H9 (cell line): ENCODE data around the gene SPAG6. TPM values are rescaled to one million over a fixed set of nuclear protein-coding genes. Genes with fewer than 3 reads are reported as not detected.

Experiments
- DNase-seq: peaks from one replicate; pipeline ENCODE4 v3.0.0-alpha.2; 2017
- H2AFZ ChIP-seq: one replicate; pipeline ENCODE4 v1.6.1; 2013; ENCODE audit warnings: mild to moderate bottlenecking, low read length, control low read depth, moderate library complexity
- H2AK5ac ChIP-seq: 2 replicates; pipeline ENCODE4 v1.6.1; 2013; ENCODE audit warnings: low read length, control low read depth, mixed read lengths; ENCODE audit not compliant: insufficient read length
- H2BK120ac ChIP-seq: one replicate; pipeline ENCODE4 v1.6.1; 2013; ENCODE audit warnings: low read depth, mild to moderate bottlenecking, low read length, control low read depth, inconsistent platforms; ENCODE audit not compliant: poor library complexity, severe bottlenecking
- H2BK12ac ChIP-seq: 2 replicates; pipeline ENCODE4 v1.6.1; 2013; ENCODE audit warnings: low read length, control low read depth, mixed read lengths, low read depth; ENCODE audit not compliant: insufficient read length
- H2BK15ac ChIP-seq: 2 replicates; pipeline ENCODE4 v1.6.1; 2013; ENCODE audit warnings: low read depth, low read length, control low read depth
- H2BK20ac ChIP-seq: one replicate; pipeline ENCODE4 v1.6.1; 2013; ENCODE audit warnings: low read depth, mild to moderate bottlenecking, low read length, control low read depth, inconsistent platforms; ENCODE audit not compliant: poor library complexity, severe bottlenecking
- H2BK5ac ChIP-seq: 2 replicates; pipeline ENCODE4 v1.6.1; 2013; ENCODE audit warnings: low read length, control low read depth, mixed read lengths; ENCODE audit not compliant: insufficient read length
- H3K14ac ChIP-seq: 2 replicates; pipeline ENCODE4 v1.6.1; 2013; ENCODE audit warnings: low read length, control low read depth; ENCODE audit not compliant: insufficient read depth
- H3K18ac ChIP-seq: 2 replicates; pipeline ENCODE4 v1.6.1; 2013; ENCODE audit warnings: low read depth, mild to moderate bottlenecking, mixed read lengths, low read length, control low read depth; ENCODE audit not compliant: insufficient read length
- H3K23ac ChIP-seq: 2 replicates; pipeline ENCODE4 v1.6.1; 2013; ENCODE audit warnings: low read length, control low read depth, mixed read lengths, low read depth; ENCODE audit not compliant: insufficient read length
- H3K23me2 ChIP-seq: 2 replicates; pipeline ENCODE4 v1.6.1; 2013; ENCODE audit warnings: low read depth, mild to moderate bottlenecking, mixed read lengths, low read length, control low read depth; ENCODE audit not compliant: insufficient read length, poor library complexity, severe bottlenecking
- H3K27ac ChIP-seq: 2 replicates; pipeline ENCODE4 v1.5.1; 2013; ENCODE audit warnings: low read length, control low read depth, mixed read lengths, low read depth; ENCODE audit not compliant: insufficient read length
- H3K27me3 ChIP-seq: 2 replicates; pipeline ENCODE4 v1.6.1; 2013; ENCODE audit warnings: low read length, control low read depth, inconsistent platforms; ENCODE audit not compliant: insufficient read depth
- H3K4ac ChIP-seq: 2 replicates; pipeline ENCODE4 v1.6.1; 2013; ENCODE audit warnings: low read depth, mild to moderate bottlenecking, control low read depth, inconsistent platforms, low read length, moderate library complexity
- H3K4me1 ChIP-seq: 2 replicates; pipeline ENCODE4 v1.6.1; 2013; ENCODE audit warnings: low read length, control low read depth, inconsistent platforms; ENCODE audit not compliant: insufficient read depth
- H3K4me2 ChIP-seq: 2 replicates; pipeline ENCODE4 v1.6.1; 2013; ENCODE audit warnings: low read length, control low read depth, mixed read lengths; ENCODE audit not compliant: insufficient read length, insufficient read depth
- H3K56ac ChIP-seq: 2 replicates; pipeline ENCODE4 v1.6.1; 2013; ENCODE audit warnings: low read depth, mild to moderate bottlenecking, mixed read lengths, low read length, control low read depth; ENCODE audit not compliant: insufficient read length
- H3K79me1 ChIP-seq: 2 replicates; pipeline ENCODE4 v1.6.1; 2013; ENCODE audit warnings: low read depth, mild to moderate bottlenecking, moderate library complexity, low read length, control low read depth, inconsistent platforms; ENCODE audit not compliant: insufficient read depth, poor library complexity, severe bottlenecking
- H3K79me2 ChIP-seq: 2 replicates; pipeline ENCODE4 v1.6.1; 2013; ENCODE audit warnings: low read length, control low read depth, inconsistent platforms; ENCODE audit not compliant: insufficient read depth
- H3K9ac ChIP-seq: 2 replicates; pipeline ENCODE4 v1.6.1; 2013; ENCODE audit warnings: low read length, control low read depth, mixed read lengths; ENCODE audit not compliant: insufficient read length; ENCODE audit errors: extremely low read depth
- H3K9me3 ChIP-seq: one replicate; pipeline ENCODE4 v1.6.1; 2013; ENCODE audit warnings: low read depth, low read length, inconsistent platforms; ENCODE audit not compliant: control insufficient read depth
- H3T11ph ChIP-seq: one replicate; pipeline ENCODE4 v1.6.1; 2013; ENCODE audit warnings: mild to moderate bottlenecking, low read length, control low read depth, inconsistent platforms
- H4K20me1 ChIP-seq: one replicate; pipeline ENCODE4 v1.6.1; 2013; ENCODE audit not compliant: control insufficient read depth, insufficient read length, insufficient read depth
- H4K5ac ChIP-seq: 2 replicates; pipeline ENCODE4 v1.6.1; 2013; ENCODE audit warnings: low read depth, mild to moderate bottlenecking, mixed read lengths, low read length, control low read depth; ENCODE audit not compliant: insufficient read length
- H4K8ac ChIP-seq: replicated peaks from 2 replicates; pipeline ENCODE4 v1.6.1; 2013; ENCODE audit warnings: low read length, control low read depth, mixed read lengths, low read depth; ENCODE audit not compliant: insufficient read length
- H4K91ac ChIP-seq: 2 replicates; pipeline ENCODE4 v1.6.1; 2013; ENCODE audit warnings: low read depth, mild to moderate bottlenecking, moderate library complexity, mixed read lengths, low read length, control low read depth; ENCODE audit not compliant: insufficient read length
- H3K27ac Mint-ChIP-seq, 3 experiments: 2 replicates in 2 of 3; 3 replicates in 1 of 3; pipeline ENCODE4 v1.8.0; 2020 to 2021; ENCODE audit warnings: mixed read lengths in 3 of 3, mild to moderate bottlenecking in 1 of 3, moderate library complexity in 1 of 3
- H3K27me3 Mint-ChIP-seq: 2 replicates; pipeline ENCODE4 v1.8.0; 2021; ENCODE audit warnings: low read depth, mild to moderate bottlenecking, moderate library complexity, mixed read lengths
- H3K36me3 Mint-ChIP-seq, 3 experiments: 2 replicates in 2 of 3; 3 replicates in 1 of 3; pipeline ENCODE4 v1.8.0; 2020 to 2021; ENCODE audit warnings: low read depth in 3 of 3, mixed read lengths in 3 of 3; ENCODE audit not compliant: insufficient read depth in 1 of 3
- H3K4me1 Mint-ChIP-seq, 2 experiments: 2 replicates each; pipeline ENCODE4 v1.8.0; 2020; ENCODE audit warnings: mixed read lengths in 2 of 2
- H3K4me3 Mint-ChIP-seq, 2 experiments: 2 replicates in 1 of 2; 3 replicates in 1 of 2; pipeline ENCODE4 v1.8.0; 2020 to 2021; ENCODE audit warnings: mild to moderate bottlenecking in 2 of 2, mixed read lengths in 2 of 2, moderate library complexity in 1 of 2
- H3K9me3 Mint-ChIP-seq, 2 experiments: 2 replicates in 1 of 2; 3 replicates in 1 of 2; pipeline ENCODE4 v1.8.0; 2020; ENCODE audit warnings: mild to moderate bottlenecking in 2 of 2, mixed read lengths in 2 of 2, moderate library complexity in 1 of 2
- WGBS: extraction: QIAGEN DNeasy Blood & Tissue Kit; methylation state at CpG from one replicate; pipeline ENCODE4 v1.1.7; 2013; ENCODE audit warnings: missing lambda C conversion rate, low lambda C conversion rate, mixed read lengths; ENCODE audit not compliant: insufficient read length; ENCODE audit errors: extremely low coverage; 5-methylcytosine and 5-hydroxymethylcytosine counted together
- total RNA-seq: library from RNA; stranded (reverse); gene quantifications from 2 replicates; pipeline ENCODE4 v1.2.1, GENCODE V29; 2021
- TF ChIP-seq, protein P1 (sequence below): fragments of 200-600 bp; sonication (generic); conservative IDR thresholded peaks from 3 replicates; pipeline ENCODE4 v1.8.0; 2021; ENCODE audit warnings: antibody characterized with exemption, mild to moderate bottlenecking

The SPAG6 gene
- total RNA-seq, 1 experiment from 2014 or later = 0.24 TPM

DNA sequence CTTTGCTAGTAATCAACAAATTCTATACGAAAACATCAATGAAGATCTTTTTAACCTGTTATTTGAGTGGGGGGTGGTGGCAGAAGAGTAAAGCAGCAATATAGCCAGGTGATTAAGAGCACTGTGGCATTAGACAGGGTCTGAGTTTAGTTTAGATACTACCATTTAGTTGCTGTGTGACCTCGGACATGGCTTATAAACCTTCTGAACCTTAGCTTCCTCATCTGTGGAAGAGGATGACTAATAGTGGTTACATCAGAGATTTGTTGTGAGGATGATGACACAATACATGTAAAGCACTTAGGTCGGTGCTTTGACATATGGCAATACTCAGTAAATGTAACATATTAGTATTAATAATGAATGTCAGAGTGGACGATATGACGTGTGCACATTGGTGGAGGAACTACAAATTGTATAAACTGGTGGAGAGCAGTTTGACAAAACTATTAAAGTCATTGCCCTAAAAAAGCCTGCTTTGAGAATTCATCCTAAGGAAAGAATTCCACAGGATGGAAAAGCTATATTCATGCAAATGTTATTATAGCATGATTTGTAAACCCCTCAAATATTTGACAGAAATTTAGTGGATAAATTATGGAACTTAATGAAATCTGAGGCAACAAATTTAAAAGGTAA, 24.3 kb downstream of the SPAG6 start:
- Mint-ChIP-seq H3K36me3 (no peaks in the 10 kb centered on the region), H3K4me1 (no peaks in the 10 kb centered on the region)
- no peaks in the 10 kb centered on the region for H3K23me2 ChIP-seq

More for the DNA sequence above, 24.3 kb downstream of the SPAG6 start:
- H4K5ac ChIP-seq = no peak overlapping the region
- Mint-ChIP-seq H3K27ac (no peak overlapping the region), H3K4me3 (no peak overlapping the region), H3K27me3 (no peaks in the 10 kb centered on the region; the same call in 1 of the 2 replicates), H3K9me3 (no peaks in the 10 kb centered on the region)
- no peak overlapping the region for H2AK5ac ChIP-seq
- no peaks in the 10 kb centered on the region for H4K20me1 ChIP-seq
- TF ChIP-seq, protein P1, sequence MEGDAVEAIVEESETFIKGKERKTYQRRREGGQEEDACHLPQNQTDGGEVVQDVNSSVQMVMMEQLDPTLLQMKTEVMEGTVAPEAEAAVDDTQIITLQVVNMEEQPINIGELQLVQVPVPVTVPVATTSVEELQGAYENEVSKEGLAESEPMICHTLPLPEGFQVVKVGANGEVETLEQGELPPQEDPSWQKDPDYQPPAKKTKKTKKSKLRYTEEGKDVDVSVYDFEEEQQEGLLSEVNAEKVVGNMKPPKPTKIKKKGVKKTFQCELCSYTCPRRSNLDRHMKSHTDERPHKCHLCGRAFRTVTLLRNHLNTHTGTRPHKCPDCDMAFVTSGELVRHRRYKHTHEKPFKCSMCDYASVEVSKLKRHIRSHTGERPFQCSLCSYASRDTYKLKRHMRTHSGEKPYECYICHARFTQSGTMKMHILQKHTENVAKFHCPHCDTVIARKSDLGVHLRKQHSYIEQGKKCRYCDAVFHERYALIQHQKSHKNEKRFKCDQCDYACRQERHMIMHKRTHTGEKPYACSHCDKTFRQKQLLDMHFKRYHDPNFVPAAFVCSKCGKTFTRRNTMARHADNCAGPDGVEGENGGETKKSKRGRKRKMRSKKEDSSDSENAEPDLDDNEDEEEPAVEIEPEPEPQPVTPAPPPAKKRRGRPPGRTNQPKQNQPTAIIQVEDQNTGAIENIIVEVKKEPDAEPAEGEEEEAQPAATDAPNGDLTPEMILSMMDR = no peak
- H3K9ac ChIP-seq = no peak overlapping the region
- no peaks in the 10 kb centered on the region for H3K79me2 ChIP-seq
- no peak overlapping the region for H2BK15ac ChIP-seq
- WGBS = no CpG with 5 or more reads among the region's 5 CpGs
- H3K79me1 ChIP-seq = no peaks in the 10 kb centered on the region
- H3K14ac ChIP-seq = no peak overlapping the region
- H4K91ac ChIP-seq = no peak overlapping the region
- no peak overlapping the region for H2BK5ac ChIP-seq
- no peak overlapping the region for H3K18ac ChIP-seq
- H2BK20ac ChIP-seq = no peak overlapping the region
- H3K4ac ChIP-seq = no peak overlapping the region
- no peak overlapping the region for H3K23ac ChIP-seq
- H3K4me1 ChIP-seq = no peaks in the 10 kb centered on the region
- H3K27ac ChIP-seq = no peak overlapping the region
- H3K4me2 ChIP-seq = no peak overlapping the region
- no peak overlapping the region for H2BK12ac ChIP-seq
- no peak for DNase-seq
- H4K8ac ChIP-seq = no peak overlapping the region
- no peaks in the 10 kb centered on the region for H3K9me3 ChIP-seq
- no peaks in the 10 kb centered on the region for H3K27me3 ChIP-seq
- H2BK120ac ChIP-seq = no peak overlapping the region
- H2AFZ ChIP-seq = no peak overlapping the region
- H3T11ph ChIP-seq = no peak overlapping the region
- no peak overlapping the region for H3K56ac ChIP-seq
